Heart left ventricle (tissue), 16 donors: Measurements from ENCODE around the gene GNAS. TPM values are rescaled to one million over a fixed set of nuclear protein-coding genes. Genes with fewer than 3 reads are reported as not detected.

Experiments used
- ATAC-seq, 4 donors: fragments of 200-7000 bp; cut with Tn5 transposase; one replicate each; pipeline ENCODE4 v1.9.1; 2020 to 2022; ENCODE audit warnings: moderate library complexity in 4 of 4, mild to moderate bottlenecking in 3 of 4, moderate number of reproducible peaks in 1 of 4
- DNase-seq, 5 donors: peaks; one replicate each; pipeline ENCODE4 v3.0.0-alpha.2; 2020
- H3K27ac ChIP-seq, 12 donors: fragments of 200-600 bp; sonication (generic) in 4 of 12; one replicate each; pipeline versions ENCODE4 v1.5.0 to v1.8.0; 2016 to 2022; ENCODE audit warnings: mild to moderate bottlenecking in 2 of 12
- H3K27me3 ChIP-seq, 9 donors: fragments of 200-600 bp; sonication (generic) in 2 of 9; one replicate each; pipeline versions ENCODE4 v1.5.1 to v1.8.0; 2016 to 2022; ENCODE audit warnings: mild to moderate bottlenecking in 3 of 9
- H3K36me3 ChIP-seq, 9 donors: fragments of 200-600 bp; sonication (generic) in 2 of 9; one replicate each; pipeline versions ENCODE4 v1.5.0 to v1.8.0; 2018 to 2022; ENCODE audit warnings: mild to moderate bottlenecking in 2 of 9
- H3K4me1 ChIP-seq, 12 donors: fragments of 200-600 bp; sonication (generic) in 4 of 12; one replicate each; pipeline versions ENCODE4 v1.5.0 to v1.8.0; 2016 to 2022; ENCODE audit warnings: mild to moderate bottlenecking in 3 of 12
- H3K4me3 ChIP-seq, 12 donors: fragments of 200-600 bp; sonication (generic) in 4 of 12; one replicate each; pipeline versions ENCODE4 v1.5.0 to v1.8.0; 2017 to 2022; ENCODE audit warnings: mild to moderate bottlenecking in 9 of 12, moderate library complexity in 4 of 12
- H3K9me3 ChIP-seq, 12 donors: fragments of 200-600 bp; sonication (generic) in 4 of 12; one replicate each; pipeline versions ENCODE4 v1.5.0 to v1.8.0; 2016 to 2022; ENCODE audit warnings: mild to moderate bottlenecking in 1 of 12
- CTCF ChIP-seq, 12 donors: fragments of 200-600 bp; sonication (generic) in 4 of 12; IDR thresholded peaks; one replicate each; pipeline versions ENCODE4 v1.5.0 to v1.8.0; 2018 to 2022; ENCODE audit warnings: antibody characterized with exemption in 12 of 12, mild to moderate bottlenecking in 5 of 12
- POLR2A ChIP-seq, 2 donors: fragments of 450-650 bp; IDR thresholded peaks; one replicate each; pipeline ENCODE4 v1.6.1; 2017; ENCODE audit warnings: antibody characterized with exemption in 2 of 2, mild to moderate bottlenecking in 2 of 2, moderate library complexity in 2 of 2
- WGBS, 4 donors: extraction: QIAGEN DNeasy Blood & Tissue Kit in 2 of 4; methylation state at CpG; one replicate each; pipeline versions ENCODE4 v1.1.5 to v1.1.7; 2013 to 2018; 5-methylcytosine and 5-hydroxymethylcytosine counted together
- intact Hi-C, 10 donors: fragments of 100-400 bp; cut with DNase I; formaldehyde crosslinking; loops; one replicate each; pipeline versions ENCODE4 v1.11.1 to v1.14.2; 2022
- polyA plus RNA-seq, 2 donors: library from polyadenylated mRNA; stranded (reverse); fragments of 200-250 nt; gene quantifications; one replicate each; pipeline ENCODE4 v1.2.3, GENCODE V29; 2013
- total RNA-seq, 9 donors: library from RNA; depleted of rRNA in 2 of 9; stranded (reverse); fragments of >200 nt in 2 of 9; fragmentation: NEBNext Ultra II Directional in 3 of 9; extraction: Animal tissue kit (Norgen Biotek cat#: 25700) in 3 of 9; gene quantifications; one replicate each; pipeline versions ENCODE4 v1.1.0 to v1.2.4, GENCODE V29; 2016 to 2023
- donor health status: ischemic (EF 13 %, LVEDD 7.1; RV severe dilation, severe dysfunction).
- donor health status: healthy with polysubstance abuse.
- donor health status: DM: no; HTN: yes; CAD: no.
- donor health status: DM: no; HTN: no; CAD: no.
- donor health status: ischemic (EF 25% LVEDD 6.9; RV normal size, moderate dysfunction).
- donor health status: ischemic (EF 25% LVEDD 5.7; RV mildly dilated, moderate dysfunction).
- donor health status: healthy.
- donor health status: DM: yes; HTN: yes; CAD: no.
- donor health status: ischemic (EF 35%, LVEDD 5.7; RV mildly dilated, moderate dysfunction).
- donor health status: nonischemic (EF 11% LVEDD 7.7; RV severe dilation, severe dysfunction).
- donor health status: DM: yes; HTN: yes; CAD: no.
- donor health status: PGD.
- donor health status: ischemic (EF 29% LVEDD 5.4; RV normal size, mild dysfunction).
- donor health status: nonischemic (EF 23%, LVEDD 6.1; RV moderate dilation, normal function).

GNAS gene
- total and polyA plus RNA-seq, 11 donors, result 1,246 to 2,999 (median 1,604) TPM

- Histone ChIP-seq H3K27ac (no peak overlapping the region), H3K9me3 (no peaks in the 10 kb centered on the region), H3K27me3 (peaks cover 5 to 74% (median 28%) of the 10 kb centered on the region in 9 donors), H3K4me3 (no peak overlapping the region), H3K4me1 (peaks cover 0 to 16% (median 0%) of the 10 kb centered on the region in 12 donors), H3K36me3 (no peaks in the 10 kb centered on the region)
- DNase-seq (no peak), ATAC-seq (no peak)
- intact Hi-C loops, result loop anchor here in 2 of 10 donors (5.0 to 10.0 kb wide), 4 partner anchors 147 to 594 kb away; partner anchors contain the start of genes STX16 (in 2 of the 2) and NPEPL1 (in 1 of the 2)
- TF ChIP-seq POLR2A (IDR thresholded peaks at IDR 0.05), result no peak
- TF ChIP-seq CTCF (IDR thresholded peaks at IDR 0.05), result no peak
- WGBS, 4 donors, result 50 to 67% (median 56%) methylated on average over 53 to 58 of the region's 58 CpGs
Measured at GRCh38 chr20:58841539-58842264, 10.8 kb upstream of the GNAS start.

- ATAC-seq, result no peak
- Histone ChIP-seq H3K4me3 (no peak overlapping the region), H3K9me3 (no peaks in the 10 kb centered on the region), H3K36me3 (no peaks in the 10 kb centered on the region), H3K27ac (no peak overlapping the region), H3K4me1 (peaks cover 0 to 16% (median 0%) of the 10 kb centered on the region in 12 donors), H3K27me3 (peaks cover 5 to 71% (median 28%) of the 10 kb centered on the region in 9 donors)
- 43 to 53% (median 52%) methylated on average over 20 of the region's 20 CpGs for WGBS, 4 donors
- DNase-seq, result no peak
- TF ChIP-seq POLR2A (IDR thresholded peaks at IDR 0.05), result no peak
- TF ChIP-seq CTCF (IDR thresholded peaks at IDR 0.05), result no peak
- intact Hi-C loops, result loop anchor here in 2 of 10 donors (5.0 to 10.0 kb wide), 4 partner anchors 147 to 595 kb away; partner anchors contain the start of genes STX16 (in 2 of the 2) and NPEPL1 (in 1 of the 2)
Measured at GRCh38 chr20:58842276-58842675, 10.2 kb upstream of the GNAS start.

GRCh38 chr20:58843128-58843556 is 9.4 kb upstream of the GNAS start:
- Histone ChIP-seq H3K27me3 (peaks cover 5 to 62% (median 28%) of the 10 kb centered on the region in 9 donors), H3K4me3 (no peak overlapping the region), H3K4me1 (peaks cover 0 to 16% (median 0%) of the 10 kb centered on the region in 12 donors), H3K27ac (no peak overlapping the region), H3K36me3 (no peaks in the 10 kb centered on the region), H3K9me3 (no peaks in the 10 kb centered on the region)
- TF ChIP-seq CTCF (IDR thresholded peaks at IDR 0.05) (no peak), POLR2A (IDR thresholded peaks at IDR 0.05) (no peak)
- ATAC-seq (no peak), DNase-seq (no peak)
- WGBS, 4 donors, result 38 to 54% (median 51%) methylated on average over 6 of the region's 6 CpGs
- intact Hi-C loops, result loop anchor here in 2 of 10 donors (5.0 to 10.0 kb wide), 4 partner anchors 148 to 596 kb away; partner anchors contain the start of genes STX16 (in 2 of the 2) and NPEPL1 (in 1 of the 2)

- no peak for TF ChIP-seq CTCF (IDR thresholded peaks at IDR 0.05)
- TF ChIP-seq POLR2A (IDR thresholded peaks at IDR 0.05), result no peak
- H3K36me3 ChIP-seq, result no peaks in the 10 kb centered on the region
- DNase-seq, result no peak
- peaks cover 0 to 52% (median 12%) of the 10 kb centered on the region in 9 donors for H3K27me3 ChIP-seq
- peaks cover 0 to 6% (median 0%) of the 10 kb centered on the region in 12 donors for H3K4me1 ChIP-seq
- intact Hi-C loops, result loop anchor here in 4 of 10 donors (5.0 to 10.0 kb wide), 4 partner anchors 151 to 608 kb away; partner anchors contain the start of genes NPEPL1 (in 1 of the 4) and STX16 (in 1 of the 4)
- H3K27ac ChIP-seq, result no peak overlapping the region
- no peak overlapping the region for H3K4me3 ChIP-seq
- no peak for ATAC-seq
- 73 to 87% (median 80%) methylated on average over 3 of the region's 3 CpGs for WGBS, 4 donors
- no peaks in the 10 kb centered on the region for H3K9me3 ChIP-seq
Measured at GRCh38 chr20:58845706-58846105, 6.8 kb upstream of the GNAS start.
